ENCODE results near the gene C8G.

C8G gene

DNA sequence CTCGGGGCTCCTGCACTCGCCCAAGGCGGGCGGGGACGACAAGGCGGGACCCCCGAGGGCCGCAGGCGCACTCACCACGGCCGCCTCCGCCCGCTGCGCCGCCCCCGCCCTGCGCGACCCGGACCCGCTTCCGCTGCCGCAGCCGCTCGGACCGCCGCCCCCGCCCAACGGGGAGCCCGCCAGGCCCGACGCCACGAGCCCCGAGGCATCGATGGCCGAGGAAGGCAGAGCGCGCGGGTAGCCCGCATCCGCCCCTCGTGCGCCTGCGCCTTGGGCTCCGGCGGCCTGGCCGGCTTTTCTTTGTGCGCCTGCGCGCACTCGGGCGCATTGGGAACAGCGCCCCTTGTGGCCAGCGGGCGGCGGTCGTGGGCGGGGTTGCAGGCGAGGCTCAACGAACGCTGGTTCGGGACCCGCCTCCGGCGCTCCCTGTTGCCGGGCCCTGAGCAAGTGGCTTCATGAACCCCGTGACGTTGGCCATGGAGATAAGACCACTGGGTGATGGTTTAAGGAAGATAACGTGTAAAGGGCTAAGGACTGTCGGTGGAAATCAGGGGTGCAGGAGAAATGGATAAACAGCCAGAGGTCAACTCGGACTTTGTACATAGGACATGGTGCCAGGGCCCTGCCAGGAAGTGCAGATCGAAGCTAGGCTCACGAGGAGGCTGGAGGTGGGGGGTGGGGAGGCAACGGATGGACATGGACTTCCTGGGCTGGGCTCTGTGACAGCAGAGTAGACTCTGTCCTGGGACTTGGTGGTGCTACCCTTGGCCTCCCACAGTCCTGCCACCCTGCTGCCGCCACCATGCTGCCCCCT, at the start of gene C8G, which contains the start of gene FBXW5:
Gene C8G (plus strand): TSS at position 725 of the 814 bp plus-strand sequence. CDS start 78 bp downstream, at position 803.
Gene FBXW5 (minus strand): TSS at position 220 of the 814 bp plus-strand sequence. CDS start 655 bp downstream, outside the sequence.
- DNase-seq = peak; percentile 82 to 87

DNA sequence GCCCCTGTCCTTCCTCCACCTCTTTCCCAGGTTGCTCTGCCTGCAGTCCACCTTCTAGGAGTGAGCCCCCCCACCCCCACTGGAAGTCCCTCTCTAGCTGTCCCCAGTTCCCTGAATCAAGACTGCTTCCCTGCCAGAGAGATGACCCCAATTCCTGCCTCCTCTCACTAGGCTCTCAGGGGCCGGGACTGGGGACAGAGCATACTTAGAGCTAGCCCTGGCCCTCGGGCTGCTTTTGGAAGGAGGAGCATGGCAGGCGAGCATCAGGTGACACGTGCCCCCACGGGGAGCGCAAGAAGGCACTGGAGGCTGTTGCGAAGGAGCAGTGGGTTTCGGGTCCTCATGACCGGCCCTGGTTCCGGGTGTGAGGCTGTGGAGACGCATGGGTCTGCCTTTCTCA, 49.0 kb upstream of the C8G start:
- no peak for DNase-seq

DNA sequence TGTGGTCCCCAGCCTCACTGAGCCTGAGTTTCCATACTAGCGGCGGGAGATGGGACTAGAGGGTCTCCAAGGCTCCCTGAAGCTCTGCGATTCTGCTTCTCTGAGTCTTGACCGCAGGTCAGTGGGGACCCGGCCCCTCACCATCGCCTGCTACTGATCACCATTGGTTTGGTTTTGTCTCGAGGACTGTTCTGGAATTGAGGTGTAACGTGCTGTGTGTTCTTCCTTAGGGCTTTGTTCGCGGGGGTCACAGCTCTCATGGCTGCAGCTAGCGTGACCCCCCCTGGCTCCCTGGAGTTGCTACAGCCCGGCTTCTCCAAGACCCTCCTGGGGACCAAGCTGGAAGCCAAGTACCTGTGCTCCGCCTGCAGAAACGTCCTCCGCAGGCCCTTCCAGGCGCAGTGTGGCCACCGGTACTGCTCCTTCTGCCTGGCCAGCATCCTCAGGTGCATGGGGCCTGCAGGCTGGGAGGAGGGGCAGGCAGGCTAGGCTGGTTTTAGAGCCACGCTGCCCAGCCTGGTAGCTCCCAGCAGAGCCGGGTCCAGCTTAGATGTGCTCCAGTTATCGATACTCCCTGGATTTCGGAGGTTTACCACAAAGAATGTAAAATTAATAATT, 46.5 kb upstream of the C8G start:
- no peak for DNase-seq

DNA sequence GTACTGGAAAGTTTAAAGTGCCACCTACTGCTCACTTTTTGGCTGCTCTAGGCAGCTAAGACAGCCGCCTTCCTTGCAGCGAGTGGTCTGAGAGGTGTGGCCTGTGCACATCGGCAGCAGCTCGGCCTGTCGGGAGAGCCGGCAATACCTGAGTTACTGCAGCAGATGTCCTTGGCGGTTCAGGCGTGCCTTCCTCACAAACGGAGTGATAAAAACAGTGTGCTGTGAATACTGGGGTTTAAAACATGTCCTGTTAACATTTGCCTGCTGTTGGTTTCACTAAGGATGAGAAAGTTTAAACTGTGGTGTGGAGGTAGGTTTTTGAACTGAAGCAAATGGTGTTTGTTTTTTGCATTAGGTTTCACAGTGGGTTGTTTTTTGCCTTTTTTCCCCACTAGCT, 45.8 kb upstream of the C8G start:
- no peak for DNase-seq

DNA sequence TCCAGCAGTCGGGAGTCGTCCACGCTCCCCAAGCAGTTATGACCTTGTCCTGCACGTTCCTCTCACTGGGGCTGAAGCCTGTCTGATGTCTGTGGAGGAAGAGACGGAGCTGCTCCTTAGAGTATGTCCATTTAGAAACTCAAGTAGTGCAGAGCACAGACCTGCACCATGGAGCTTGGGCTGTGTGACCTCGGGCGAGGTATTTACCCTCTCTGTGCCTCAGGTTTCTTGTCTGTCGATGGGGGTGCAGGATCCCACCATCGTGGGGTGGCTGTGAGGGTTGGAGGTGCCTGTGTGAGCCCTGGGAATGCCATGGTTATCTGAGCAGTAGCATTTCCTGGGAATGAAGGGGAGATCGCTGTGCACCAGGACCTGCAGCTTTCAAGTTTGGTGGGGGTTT, 44.5 kb upstream of the C8G start:
- DNase-seq = no peak

- DNase-seq = no peak
Observed at GRCh38 chr9:136900988-136901515, 44.0 kb upstream of the C8G start.

DNA sequence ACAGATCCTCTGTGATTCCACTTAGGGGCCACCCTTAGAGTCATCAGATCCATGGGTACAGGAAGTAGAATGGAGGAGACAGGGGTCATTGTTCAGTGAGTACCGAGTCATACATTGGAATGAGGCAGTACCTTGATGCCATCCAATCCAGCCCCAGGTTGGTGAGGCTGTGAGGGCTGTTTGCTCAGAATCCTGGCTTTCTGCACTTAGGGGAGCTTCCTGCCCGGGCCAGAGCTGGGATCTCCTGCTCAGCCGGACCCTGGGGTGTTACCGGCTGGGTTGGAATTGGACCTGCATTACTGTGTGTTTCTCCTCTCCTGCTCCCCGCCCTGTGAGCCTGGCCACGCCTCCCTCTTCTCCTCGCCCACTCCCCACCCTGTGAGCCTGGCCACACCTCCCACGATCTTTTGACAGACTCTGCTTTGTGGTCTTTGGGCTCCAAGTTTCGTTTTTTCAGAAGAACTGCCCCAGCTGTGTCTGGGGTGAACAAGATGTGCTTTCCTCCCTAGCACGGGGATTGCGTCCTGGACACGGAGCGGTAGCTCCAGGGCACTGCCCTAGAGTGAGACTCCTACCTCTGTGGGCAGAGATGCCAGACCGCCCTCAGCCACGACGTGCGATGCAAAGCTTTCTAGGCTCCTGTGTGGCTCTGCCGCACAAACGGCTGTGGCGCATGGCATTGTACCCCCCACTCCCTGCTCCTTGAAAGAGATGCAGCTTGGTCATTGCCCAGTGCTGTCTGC, 43.4 kb upstream of the C8G start:
- DNase-seq = no peak

DNA sequence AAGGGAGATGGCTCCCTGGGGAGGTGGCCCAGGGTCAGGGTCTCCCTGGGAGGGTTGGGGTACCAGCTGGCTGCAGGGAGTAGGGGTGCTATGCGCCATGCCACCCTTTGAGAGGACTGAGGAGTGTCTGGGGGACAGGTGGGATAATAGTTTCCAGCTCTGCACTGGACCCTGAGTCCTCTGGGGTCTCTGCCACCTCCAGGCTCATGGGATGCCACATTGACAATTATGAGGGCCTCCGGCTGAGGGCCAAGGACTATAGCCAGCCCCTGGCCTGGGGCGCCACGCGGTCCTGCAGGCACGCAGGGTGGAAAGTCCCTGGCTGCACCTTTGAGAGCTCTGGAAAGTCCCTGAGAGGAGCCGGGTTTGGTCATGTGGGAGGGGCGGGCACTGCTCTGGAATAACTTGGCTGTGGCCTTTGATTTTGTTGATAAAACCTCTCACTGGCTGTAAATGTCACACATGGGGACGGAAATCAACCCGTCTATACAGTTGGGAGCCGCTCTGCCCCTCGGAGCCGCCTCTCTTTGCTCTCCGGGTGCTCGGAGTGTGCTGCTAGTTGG, 42.7 kb upstream of the C8G start:
- DNase-seq = no peak

GRCh38 chr9:136903041-136903554, 41.9 kb upstream of the C8G start:
- no peak for DNase-seq

DNA sequence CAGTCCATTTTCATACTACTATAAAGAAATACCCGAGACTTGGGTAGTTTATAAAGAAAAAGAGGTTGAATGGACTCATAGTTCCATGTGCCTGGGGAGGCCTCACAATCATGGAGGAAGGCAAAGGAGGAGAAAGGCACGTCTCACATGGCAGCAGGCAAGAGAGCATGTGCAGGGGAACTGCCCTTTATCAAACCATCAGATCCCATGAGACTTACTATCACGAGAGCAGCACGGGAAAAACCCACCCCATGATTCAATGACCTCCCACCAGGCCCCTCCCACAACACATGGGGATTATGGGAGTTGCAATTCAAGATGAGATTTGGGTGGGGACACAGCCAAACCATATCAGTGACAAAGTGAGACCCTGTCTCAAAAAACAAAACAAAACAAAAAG, 38.8 kb upstream of the C8G start:
- no peak for DNase-seq

DNA sequence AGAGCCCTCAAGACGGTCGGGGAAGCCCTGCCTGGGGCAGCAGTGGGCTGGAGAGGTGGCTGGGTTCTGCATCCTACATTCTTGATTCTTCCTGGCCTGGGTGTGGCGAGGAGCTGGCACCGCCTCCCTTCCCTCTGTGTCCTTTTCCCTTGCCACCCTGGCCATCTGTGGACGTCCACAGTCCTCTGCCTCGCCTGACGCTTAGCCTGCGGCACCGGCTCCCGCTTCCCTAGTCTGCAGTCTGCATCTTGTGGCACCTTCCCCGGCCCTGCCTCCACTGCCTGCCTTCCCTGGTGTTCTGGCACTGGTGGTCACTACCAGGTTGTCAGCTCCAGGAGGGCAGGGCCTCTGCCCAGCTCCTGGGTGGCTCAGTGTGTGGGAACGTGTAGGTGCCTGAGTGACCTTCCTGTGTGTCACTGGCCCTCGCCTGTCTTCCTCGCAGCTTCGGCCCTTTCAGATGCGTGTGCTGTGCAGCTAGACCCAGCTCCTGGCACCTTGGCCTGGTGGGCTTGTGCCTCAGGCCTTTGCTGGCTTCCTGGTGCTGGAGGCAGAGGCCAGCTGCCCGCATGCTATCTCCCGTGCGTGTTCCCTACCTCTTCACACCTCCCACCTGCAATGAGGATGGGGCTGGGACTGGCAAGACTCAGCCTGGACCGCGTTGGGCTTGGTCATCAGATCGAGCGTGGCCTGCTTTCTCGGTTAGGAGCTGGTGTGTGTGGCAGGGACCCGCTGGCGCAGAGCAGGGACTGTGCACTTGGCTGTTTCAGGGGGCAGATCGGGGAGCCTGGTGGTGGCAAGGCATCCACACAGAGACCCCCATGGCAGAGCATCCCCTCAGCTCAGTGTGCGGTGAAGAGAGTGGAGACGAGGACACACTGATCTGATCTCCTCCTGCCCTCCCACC, 37.8 kb upstream of the C8G start:
- DNase-seq = no peak

- DNase-seq = no peak
Observed at GRCh38 chr9:136910197-136910900, 34.7 kb upstream of the C8G start.

DNA sequence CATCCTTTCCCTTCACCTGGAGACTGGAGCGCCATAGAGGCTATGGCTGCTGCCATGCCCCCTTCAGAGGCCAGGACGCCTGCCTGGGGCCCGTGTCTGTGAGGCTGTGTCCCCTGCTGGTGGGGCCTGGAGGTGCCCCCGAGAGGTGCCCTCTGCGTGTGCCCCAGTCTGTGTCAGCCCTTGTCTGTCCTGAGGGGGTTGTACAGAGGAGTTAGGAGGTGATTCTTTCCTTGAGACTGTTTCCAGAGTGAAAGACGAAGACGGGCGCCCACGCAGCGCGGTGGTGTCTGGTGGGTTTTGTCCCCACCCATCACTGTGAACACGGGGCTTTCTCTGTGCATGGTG, 34.2 kb upstream of the C8G start:
- DNase-seq = no peak

- no peak for DNase-seq
Observed at GRCh38 chr9:136913701-136914438, 31.2 kb upstream of the C8G start.

GRCh38 chr9:136915632-136916329, 29.3 kb upstream of the C8G start:
- DNase-seq = no peak

- no peak for DNase-seq
Observed at GRCh38 chr9:136916330-136917184, 28.5 kb upstream of the C8G start.

DNA sequence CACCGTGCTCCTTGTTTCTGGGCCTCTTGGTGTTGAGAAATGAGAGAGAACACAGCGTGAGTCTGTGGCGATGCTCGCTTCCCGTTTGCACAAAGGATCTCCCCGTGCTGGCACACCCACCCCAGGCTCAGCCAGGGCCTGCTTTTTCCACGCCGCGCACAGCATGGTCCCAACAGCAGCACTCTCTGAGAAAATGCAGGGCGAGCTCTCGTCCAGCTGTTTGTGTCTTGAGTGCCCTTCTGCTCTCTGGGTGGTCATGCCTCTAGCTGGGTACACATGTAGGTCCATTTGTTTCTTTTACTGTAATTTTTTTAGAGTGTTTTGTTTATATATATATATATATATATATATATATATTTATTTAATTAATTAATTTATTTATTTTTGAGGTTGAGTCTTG, 27.1 kb upstream of the C8G start:
- DNase-seq = no peak

DNA sequence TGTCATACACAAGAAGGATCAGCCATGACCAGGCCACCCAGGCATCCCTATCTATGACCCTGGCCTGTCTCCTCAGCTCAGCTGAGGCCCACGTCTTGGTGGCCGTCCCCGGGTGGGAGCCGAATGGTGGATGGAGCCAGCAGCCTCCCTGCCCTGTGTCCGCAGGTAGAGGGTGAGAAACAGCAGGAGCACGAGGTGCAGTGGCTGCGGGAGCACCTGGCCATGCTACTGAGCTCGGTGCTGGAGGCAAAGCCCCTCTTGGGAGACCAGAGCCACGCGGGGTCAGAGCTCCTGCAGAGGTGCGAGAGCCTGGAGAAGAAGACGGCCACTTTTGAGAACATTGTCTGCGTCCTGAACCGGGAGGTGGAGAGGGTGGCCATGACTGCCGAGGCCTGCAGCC, 25.0 kb upstream of the C8G start:
- no peak for DNase-seq

DNA sequence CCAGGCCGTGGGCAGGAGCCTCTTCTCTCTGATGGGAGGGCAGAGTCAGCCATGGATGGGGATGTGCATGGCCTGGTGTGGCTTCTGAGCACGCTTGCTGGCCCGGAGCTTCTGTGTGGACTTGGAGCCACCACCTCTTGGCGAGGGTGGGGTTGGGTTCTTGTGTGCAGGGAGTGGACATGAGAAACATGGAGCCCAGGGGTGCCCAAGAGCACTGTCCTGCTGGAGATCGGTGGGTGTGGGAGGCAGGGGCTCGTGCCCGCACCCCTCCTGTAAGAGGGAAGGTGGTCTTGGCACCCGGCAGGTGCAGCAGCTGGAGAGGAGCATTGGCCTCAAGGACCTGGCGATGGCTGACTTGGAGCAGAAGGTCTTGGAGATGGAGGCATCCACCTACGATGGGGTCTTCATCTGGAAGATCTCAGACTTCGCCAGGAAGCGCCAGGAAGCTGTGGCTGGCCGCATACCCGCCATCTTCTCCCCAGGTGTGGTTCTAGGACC, 24.3 kb upstream of the C8G start:
- DNase-seq = no peak

Data from AML-193 (cell line).